TTC549 (cell line): Measurements from ENCODE around the gene LMCD1.

ENCODE experiments used
- FAIRE-seq: peaks from 2 replicates; lab custom pipeline; 2012; peaks lifted over from hg19 to GRCh38; lab: Jason Lieb, UNC

Gene LMCD1

DNA sequence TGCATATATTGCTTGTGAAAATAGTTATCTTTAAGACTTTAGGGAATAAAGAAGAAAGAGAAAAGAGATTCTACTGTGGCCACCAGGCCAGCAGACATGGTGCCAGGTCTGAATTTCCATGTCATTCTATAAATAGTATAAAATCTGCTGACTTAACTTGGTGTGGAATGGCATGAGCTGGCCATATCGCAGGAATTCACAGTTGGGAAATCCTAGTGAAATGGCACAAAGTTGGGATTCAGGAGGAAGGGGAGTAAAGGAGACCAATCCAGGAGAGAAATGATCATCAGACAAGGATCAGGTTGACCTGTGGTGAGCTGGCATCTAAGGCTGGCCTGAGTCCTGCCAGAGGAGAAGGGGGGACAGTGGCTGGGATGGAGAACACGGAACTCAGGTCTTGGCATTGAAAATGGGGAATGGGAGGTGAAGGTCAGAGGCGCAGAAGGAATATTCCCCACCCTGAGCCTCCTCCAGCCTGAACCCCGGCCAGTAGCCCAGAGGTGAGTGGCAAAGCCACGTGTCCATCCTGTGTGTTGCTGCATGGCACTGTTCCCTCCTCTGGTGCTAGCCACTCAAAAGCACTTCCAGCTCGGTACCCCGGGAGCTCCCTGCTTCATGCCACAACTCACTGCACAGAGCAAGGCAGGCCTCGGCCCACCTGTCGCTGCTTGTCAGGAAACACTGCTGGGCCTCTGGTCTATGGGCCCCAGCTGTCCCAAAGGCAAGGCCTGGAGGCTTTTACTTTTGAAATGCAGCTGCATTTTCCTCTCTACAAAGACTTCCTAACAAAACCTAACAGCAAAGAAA is 91.6 kb downstream of the LMCD1 start:
- FAIRE-seq: no peak

GRCh38 chr3:8595252-8595651 is 93.6 kb downstream of the LMCD1 start:
- FAIRE-seq: no peak

DNA sequence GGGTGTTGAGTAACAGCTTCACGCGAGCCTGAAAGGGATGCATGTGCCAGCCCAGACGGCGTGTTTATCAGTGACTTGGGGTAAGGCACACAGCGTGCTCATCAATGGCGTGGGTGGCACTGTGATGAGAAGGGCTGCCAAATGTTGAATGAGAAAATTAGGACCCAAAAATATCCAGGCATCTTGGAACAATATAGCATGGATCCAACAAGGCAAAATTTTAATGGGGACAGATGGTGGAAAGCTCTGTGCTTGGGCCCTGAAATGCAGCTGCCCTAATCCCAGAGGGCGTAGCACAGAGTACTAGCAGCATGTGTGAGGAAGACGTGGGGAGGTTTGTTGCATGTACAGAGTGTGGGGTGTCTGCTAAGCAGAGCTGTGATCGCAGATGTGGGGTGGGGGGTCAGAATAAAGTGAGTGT is 94.1 kb downstream of the LMCD1 start:
- no peak for FAIRE-seq

DNA sequence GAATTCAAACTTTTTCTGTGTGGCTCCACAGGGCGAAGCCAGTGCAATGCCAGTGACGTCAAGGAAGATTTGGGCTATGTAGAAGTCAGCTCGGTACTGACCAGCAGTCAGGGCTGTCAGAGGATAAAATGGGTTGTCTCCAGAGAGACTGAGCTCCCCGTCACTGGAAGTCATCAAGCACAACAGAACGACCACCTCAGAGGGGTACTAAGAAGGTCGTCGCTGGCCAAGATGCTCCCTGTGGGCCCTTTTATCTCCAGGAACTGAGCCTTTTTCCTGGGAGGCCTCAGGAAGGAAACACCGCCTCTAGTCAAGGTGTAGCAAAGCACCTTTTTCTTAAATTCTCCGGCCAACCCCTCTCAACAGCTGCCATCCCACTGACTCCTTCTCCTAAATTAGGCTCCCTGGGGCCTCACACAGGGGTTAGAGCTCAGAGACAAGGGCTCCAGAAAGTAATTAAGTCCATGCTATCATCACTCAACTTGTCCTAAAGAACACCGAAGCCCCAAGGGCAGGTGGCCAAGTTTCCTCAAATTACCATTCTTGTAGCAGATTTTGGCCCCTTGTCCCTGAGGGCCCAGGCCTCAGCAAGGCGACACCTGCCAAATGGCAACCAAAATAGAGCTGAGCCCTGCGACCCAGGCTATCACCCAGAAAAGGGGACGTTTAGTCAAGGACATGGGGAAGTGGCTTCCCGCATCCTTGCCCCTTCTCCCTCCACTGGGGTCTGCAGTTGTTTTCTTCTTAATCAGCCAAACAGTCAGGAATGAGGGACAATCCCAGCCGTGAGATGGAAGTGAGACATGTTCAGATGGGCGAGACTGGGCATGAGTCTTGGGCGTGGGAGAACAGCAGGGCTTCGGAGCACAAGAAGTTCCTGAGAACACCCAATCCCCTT is 94.9 kb downstream of the LMCD1 start:
- FAIRE-seq: no peak

DNA sequence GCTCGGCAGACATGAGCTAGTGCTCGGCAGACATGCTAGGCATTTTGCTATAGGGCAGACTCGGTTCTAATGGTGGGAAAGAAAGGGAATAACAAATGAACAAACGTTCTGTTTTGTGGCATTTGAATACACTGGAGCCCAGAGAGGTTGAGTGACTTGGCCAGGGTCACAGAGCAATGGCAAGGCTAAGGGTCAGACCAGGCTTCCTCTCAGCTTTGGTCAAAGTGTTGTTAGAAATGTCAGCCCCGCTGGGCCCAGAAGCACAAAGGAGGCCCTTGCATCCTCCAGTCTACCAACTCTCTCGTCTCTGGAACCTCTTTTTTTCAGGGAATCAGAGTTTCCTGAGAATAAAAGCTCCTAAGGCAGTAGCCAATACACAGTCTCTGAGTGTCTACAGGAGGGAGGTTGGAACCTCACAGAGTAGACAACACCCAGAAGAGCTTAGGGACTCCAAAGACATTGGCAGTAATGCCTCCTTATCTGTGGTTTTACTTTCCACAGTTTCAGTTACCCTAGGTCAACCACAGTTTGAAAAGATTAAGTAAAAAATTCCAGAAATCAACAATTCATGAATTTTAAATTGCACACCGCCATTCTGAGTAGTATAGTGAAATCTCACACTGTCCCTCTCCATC is 95.7 kb downstream of the LMCD1 start:
- no peak for FAIRE-seq

- no peak for FAIRE-seq
Observed at GRCh38 chr3:8599146-8599545, 97.5 kb downstream of the LMCD1 start.

- no peak for FAIRE-seq
Observed at GRCh38 chr3:8600457-8600856, 98.8 kb downstream of the LMCD1 start.

DNA sequence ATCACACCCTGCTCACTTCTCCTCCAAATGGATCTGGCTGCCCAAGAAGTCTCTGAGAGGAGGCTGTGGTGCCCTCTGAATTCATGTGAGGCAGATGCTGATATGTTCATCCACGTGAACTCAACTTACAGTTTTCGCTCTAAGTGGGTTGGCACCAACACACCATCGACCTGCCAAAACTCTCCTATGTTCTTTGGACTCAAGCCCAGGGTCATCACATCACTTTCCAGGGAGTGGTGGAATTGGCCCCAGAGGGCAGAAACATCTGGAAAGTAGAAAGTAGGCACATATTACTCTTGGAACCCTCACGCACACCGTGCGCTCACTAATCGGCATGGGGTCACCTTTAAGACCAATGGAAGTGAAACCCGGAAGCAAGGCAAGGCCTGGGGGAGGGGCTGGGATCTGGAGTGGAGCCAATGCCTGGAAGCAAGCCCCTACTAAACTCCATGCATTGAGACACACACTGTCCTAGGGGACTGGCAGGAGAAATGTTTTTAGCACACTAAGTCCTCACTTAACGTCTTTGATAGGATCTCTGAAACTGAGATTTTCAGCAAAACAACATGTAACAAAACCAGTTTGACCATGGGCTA is 101.6 kb downstream of the LMCD1 start:
- FAIRE-seq: no peak

GRCh38 chr3:8604006-8604405 is 102.4 kb downstream of the LMCD1 start:
- FAIRE-seq: no peak

DNA sequence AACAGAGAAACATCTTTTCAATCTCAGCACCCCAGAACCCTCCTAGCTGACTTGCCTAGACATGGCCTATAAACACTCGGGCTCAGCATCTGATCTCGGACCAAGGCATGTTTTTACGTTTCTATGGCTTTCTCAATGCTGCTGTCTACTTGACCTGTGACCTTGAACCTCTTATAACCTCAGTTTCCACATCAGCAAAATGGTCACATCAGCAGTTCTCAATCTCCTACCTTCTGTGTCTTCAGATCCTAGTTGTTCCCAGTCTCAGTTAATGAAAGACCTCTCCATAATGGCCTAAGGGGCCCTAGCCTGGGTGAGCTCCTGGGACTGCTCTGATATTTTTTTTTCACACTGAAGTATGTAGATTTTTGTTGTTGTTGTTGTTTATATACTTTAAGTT is 103.4 kb downstream of the LMCD1 start:
- FAIRE-seq: no peak

DNA sequence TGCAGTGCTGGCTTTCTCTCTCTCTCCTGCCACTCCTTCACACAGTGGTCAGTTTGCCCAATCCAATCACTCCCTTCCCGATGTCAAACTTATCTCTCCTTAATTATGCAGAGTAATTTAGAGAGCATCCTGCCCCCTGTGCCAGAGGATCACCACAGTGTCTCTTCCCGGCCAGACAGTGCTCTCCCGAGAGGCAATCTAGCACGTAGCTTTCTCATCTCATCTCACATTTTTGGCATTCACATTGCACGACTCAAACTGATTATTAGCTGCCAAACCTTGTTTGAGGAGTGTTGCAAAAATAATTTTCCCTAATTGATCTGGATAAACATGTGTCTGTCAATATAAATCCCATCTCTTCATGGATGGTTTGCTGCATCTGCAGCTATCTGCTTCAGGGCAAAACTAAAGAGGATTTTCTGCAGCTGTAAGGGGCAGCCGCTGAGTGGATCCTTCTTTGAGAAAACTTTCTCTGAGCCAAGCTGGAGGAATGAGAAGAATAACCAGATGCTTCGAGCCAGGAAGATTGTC is 105.1 kb downstream of the LMCD1 start:
- no peak for FAIRE-seq

DNA sequence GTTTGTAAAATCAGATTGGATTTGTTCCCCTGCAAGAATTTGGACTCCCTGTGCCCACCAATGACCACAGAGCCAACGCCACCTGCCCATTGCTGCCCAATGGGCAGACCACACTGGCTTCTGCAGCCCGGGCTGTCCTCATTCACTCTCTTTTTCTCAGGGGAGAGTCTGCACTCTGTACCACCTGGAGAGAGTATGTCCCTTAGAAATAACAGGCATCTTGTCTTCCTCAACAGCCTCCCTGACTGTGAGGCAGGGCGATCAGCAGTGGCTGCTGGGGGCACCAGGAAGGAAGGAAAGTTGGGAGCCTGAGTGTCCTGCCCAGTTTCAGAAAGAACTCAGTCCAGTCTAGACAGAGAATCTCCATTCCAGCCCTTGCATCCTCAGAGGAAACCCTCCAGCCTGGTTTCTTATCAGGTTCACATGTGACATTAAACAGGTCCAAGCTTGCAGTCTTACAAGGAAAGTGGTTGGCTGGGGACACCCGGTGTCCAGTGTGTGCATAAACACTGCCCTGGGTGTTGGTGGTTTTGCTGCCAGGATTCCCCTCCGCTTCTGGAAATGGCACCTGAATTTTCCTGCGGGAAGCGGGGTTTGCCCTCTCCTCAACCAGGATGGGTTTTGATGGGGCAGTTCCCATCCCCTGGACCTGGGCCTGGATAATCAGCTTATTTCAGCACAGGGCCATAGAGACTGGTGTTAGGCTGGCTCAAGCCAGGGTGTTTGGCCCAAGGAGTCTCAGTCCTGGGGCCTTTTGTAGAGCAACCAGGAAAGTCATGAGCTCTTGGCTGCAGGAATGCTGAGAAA is 105.8 kb downstream of the LMCD1 start:
- FAIRE-seq: no peak

GRCh38 chr3:8608041-8608790 is 106.6 kb downstream of the LMCD1 start:
- no peak for FAIRE-seq

DNA sequence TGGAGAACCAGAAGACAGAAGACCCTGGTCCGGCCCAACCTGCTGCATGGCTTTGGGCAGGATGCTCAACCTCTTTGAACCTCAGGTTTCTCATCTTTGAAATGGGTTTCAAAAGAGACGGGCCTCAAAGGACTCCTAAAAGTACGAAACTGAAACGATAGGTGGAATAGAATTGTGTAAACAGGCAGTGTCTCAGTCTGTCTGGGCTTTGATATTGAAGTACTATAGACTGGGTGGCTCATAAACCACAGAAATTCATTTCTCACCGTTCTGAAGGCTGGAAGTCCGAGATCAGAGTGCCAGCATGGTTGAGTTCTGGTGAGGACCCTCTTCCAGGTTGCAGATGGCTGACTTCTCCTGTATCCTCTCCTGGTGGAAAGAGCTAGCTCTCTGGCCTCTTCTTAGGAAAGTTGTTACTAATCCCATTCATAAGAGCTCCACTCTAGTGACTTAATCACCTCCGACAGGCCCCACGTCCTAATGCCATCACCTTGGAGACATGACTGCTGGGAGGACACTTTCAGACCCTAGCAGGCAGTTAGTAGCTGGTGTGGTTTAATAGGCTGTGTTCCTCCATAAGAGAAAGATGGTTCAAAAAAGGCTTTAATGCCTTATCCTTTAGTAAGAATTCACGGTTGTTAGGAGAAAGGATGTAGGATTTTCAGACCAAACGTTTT is 107.3 kb downstream of the LMCD1 start:
- no peak for FAIRE-seq

GRCh38 chr3:8610951-8611350 is 109.3 kb downstream of the LMCD1 start:
- no peak for FAIRE-seq

DNA sequence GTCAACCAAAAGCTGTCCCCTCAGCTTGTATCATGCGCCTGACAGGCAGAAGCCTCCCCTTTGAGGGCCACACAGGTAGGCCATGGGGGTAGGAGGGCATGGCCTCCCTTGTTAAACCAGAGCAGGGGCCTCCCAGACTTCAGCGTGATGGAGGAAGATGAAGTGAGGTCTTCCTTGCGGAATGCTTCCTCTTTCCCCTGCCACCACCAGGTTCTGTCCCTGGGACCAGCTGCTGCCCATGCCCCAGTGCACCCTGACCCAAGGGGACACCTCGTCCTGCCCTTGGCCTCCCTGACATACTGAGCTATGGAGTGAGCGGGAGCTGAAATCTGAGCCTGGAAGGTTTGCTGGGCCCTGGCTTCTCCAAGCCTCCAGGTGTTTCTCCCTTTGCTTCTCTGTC is 116.3 kb downstream of the LMCD1 start:
- FAIRE-seq: no peak

DNA sequence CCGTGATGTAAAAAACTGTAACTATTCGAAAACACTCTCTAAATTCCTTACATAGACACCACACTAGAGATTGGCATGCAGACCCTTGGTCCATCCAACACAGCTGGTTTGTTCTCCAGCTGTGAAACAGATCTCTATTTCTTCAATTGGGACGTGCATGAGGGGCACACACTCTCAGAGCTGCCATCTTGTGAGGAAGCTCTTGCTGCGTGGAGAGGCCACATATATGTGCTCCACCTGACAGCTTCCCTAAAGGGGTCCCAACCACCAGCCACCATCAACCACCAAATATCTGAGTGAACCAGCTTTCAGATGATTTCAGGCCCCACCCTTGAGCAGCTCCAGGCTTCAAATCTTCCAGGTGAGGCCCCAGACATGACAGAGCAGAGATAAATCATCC is 117.3 kb downstream of the LMCD1 start:
- no peak for FAIRE-seq

- no peak for FAIRE-seq
Observed at GRCh38 chr3:8619548-8619947, 117.9 kb downstream of the LMCD1 start.

- no peak for FAIRE-seq
Observed at GRCh38 chr3:8621141-8621540, 119.5 kb downstream of the LMCD1 start.

DNA sequence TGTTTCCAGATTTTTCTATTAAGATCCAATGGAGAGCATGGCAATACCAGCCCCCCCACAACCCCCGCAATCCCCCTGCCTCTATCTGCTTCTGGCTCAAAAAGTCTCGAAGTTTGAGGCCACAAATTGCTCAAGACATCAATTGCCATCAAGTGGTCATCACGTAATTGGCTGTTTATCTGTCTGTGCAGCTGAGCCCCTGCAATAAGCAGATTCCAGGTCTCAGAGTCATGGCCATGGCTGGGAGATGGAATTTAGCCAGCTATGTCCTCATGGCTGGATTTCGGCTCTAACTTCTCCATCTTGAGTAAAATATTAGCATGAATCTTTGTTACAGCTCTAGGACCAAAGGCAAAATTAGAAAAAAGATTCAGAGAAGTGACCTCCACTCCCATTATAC is 120.2 kb downstream of the LMCD1 start:
- no peak for FAIRE-seq
